GM19238 (cell line): Measurements from ENCODE around the gene CCDC197.

Experiments used
- DNase-seq: peaks from one replicate; pipeline ENCODE4 v3.0.0; 2011; ENCODE audit warnings: low spot score; ENCODE audit not compliant: insufficient read length

The CCDC197 gene

DNA sequence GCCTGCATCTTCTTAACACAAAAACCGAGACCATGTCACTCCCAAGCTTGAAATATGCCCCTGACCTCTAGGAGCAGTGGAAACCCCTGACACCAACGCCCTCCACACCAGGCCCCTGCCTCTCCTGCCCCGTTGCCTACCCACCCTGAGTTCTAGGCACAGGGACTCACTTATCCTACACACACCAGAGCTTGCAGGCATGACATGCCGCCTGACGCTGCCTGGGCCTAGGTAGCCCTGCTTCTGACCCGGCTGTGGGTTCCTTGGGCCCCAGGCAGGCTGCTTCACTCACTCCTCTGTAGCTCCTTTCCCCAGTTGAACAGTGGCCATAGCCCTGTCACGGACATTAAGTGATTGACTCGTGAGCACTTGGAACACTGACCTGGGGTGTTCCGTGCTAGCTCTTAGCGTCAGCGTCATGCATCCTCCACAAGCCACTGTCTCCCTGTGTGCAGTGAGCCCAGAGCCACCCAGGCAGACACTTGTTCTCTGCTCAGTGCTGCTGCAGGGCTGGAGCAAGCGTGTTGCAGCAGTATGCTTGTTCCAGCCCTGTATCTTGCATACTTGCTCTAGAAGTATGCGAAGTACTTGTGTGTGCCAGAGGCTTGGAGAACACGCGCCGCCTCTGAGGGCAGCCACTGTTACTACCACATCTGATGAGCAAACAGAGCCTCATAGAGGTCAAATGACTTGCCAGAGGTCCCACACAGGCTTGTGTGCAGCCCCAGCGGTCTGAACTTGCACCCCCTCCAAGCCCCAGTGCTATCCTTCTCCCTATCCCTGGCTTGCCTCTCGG is 44.6 kb downstream of the CCDC197 start:
- no peak for DNase-seq

DNA sequence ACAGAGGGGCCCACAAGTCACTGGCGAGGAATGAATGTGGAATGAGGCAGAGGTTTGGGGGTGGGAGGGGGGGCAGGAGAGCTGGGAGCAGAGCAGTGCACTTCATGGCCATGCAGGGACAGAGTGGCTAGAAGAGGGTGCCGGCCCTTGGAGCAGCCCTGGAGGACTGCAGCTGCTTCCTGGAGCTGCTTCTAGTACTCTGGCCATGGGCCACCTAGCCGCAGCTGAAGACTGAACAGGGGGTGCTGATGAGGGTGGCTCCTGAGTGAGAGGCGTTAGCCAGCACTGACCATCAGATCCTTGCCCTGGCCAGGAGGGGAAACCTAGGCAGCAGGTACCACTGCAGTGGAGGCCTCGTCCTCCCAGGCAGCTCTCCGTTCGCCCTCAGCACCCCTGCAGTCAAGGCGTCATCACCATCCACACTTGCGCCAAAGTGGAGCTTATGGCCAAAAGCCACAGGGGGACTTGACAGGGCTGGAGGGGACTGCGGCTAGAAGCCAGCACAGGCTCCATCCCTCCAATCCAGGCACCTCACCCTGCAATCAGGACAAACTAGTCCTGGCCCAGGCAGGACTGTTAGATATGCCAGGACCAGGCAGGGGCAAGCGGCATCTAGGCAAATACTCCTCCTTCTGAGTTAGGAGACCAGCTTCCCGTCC is 45.5 kb downstream of the CCDC197 start:
- DNase-seq, result no peak

DNA sequence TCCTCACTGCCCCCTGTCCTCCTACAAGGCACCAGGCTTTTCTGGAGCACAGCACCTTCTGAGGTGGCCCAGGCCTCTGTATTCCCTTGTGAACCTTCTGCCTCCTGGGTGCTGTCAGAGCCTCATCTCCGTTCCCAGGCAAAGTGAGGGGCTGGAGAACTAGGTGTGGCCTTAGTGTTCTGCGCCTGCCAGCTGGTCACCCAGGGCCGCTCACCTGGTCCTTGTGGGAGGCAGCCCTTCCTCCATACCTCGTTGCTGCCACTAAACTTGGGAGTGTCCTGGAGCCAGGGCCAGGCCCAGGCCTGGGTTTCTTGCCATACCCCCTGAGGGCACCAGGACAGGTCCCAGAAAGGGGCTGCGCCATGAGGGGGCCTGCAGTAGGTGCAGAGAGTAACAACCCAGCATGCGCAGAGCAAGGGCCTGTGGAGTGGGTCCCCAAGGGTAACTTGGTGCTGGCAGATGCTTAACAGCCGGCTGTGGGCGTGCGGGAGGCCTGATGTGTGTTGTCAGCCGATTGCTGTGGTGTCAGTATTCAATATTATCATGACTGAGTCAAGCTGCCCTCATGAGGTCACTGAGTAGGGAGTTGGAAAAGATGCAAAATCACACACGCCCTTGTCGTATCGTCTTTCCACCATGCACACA is 46.1 kb downstream of the CCDC197 start:
- no peak for DNase-seq

DNA sequence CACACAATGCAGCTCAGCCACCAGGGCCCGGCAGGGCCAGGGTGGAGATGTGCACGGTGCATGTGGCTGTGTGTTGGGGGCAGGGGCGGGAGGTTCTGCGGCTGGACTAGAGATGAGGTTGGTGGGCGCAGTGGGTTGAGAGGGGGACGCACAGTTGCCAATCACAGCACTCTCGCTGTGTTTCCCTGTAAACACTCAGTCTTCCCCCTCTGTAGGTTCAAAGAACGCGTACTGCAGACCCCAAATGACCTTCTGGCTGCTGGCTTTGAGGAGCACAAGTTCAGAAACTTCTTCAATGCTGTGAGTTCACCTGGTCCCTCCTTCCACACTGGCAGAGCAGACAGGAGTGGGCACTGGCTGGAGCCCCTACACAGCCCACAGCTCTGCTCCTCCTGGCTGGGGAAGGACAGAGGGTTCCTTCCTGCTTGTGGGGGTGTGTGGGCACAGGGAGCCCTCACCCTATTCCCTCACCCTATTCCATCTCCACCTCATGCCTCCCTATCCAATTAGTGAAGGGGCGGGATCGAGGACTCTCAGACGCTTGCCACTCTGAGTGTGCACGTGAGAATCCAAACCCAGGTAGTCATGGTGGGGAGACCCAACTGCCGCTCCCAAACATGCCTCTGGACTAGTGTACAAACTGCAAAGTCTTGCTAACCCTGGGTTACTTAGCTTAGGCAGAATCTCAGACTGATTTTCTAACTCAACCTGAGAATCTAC is 46.8 kb downstream of the CCDC197 start:
- no peak for DNase-seq

DNA sequence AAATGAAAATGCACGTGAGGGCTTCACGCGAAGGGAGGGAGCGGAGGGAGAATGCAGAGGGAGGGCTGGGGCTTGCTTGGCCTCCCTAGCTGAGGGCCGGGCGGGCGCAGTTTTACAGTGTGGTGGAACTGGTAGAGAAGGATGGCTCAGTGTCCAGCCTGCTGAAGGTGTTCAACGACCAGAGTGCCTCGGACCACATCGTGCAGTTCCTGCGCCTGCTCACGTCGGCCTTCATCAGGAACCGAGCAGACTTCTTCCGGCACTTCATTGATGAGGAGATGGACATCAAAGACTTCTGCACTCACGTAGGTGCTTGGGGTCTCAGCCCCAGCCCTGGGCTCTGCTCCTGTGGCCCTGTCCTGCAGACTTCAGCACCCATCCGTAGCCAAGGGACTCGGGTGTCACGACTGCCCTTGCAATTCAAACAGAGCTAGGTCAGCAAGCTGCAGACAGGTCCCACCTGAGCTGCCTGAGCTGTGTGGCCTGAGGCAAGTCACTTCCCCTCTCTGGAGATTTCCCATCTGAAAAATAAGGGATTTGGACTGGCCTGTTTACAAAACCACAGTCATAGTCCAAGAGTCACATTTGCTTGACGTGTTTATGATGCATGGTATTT is 47.5 kb downstream of the CCDC197 start:
- DNase-seq, result no peak

DNA sequence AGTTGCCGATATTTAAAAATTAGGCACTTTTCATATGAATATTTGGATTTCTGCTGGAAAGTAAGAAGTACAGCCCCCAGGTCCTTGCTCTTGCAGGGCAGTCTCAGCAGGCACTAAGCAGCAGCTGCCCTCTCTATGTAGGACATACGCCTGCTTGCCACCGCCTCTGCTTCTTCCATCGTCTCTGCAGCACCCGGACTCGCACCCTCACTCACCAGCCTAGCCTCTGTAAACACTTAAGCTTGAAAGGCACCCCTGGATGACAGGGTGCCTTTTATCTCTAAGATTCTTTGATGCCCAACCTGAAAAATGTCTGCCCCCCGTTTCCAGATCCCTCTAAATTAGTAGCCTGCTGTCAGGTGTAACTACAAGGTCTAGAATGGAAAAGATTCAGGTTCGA is 48.0 kb downstream of the CCDC197 start:
- DNase-seq, result no peak

DNA sequence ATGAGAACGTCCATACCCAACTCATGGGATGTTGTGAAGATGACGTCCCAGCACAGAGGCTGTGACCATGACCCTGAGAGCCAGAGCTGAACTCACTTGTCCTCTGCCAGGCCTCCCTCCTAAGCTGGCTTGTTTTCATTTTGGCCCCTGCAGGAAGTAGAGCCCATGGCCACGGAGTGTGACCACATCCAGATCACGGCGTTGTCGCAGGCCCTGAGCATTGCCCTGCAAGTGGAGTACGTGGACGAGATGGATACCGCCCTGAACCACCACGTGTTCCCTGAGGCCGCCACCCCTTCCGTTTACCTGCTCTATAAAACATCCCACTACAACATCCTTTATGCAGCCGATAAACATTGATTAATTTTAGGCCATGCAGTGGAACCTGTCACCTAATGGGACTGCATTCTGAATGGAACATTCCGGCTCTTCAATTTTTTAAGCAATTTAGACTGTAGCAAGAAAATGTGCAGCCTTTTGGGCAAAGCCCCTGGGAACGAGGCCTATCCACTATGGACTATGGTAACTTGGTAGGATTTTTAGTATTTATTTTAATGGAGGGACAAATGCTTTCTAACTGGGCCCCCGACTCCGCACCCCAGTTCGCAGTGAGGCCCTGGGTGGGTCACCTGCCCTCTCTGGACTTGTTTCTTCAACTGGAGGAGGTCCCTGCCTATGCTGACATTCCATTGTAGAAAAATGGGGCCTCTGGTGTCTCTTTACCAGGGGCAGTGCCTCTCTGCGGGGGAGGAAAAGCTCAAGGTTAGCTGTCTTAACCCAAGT is 48.7 kb downstream of the CCDC197 start:
- no peak for DNase-seq

DNA sequence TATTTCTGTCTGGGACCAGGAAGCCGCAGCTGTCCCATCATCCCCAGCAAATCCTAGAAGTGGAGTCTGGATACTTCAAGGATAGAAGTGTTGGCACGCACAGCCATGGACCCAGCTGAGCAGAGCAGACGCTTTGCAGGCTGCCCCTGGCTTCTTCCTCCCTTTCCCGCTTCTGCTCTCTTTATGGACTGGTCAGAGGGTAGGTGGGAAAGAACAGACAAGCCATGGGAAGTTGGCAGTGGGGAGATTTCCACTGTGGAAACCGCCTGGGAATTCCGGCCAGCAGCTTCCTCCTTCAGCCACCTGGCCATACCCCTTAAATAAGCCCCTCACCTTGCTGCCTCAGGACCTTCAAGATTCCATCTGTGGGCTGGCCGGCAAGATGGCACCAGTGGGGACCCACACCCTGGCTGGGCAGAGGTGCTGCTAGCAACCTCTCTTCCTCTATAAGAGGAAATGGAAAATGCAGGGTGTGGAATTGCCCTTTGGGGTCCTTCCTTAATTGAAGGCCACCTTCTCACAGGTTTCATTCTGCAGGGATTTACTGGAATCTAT is 49.7 kb downstream of the CCDC197 start:
- no peak for DNase-seq

DNA sequence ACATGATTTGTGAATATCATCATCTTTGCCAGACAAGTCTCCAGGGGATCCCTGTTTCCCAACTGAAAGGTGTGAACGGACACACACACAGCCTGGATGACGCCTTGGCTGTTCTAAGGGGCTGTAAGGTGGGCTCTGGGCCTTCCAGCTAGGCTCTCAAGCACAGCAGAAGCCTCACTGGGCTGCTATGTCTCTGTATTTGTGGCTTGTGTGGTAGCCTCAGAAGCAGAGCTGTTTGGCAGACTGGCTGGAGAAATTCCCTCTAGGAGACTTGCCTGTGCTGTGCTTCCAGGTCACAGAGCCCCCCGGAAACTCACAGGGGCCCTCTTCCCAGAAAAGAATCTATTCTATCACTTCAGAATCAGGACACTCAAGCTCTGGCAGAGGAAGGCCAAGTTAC is 50.5 kb downstream of the CCDC197 start:
- DNase-seq, result no peak

DNA sequence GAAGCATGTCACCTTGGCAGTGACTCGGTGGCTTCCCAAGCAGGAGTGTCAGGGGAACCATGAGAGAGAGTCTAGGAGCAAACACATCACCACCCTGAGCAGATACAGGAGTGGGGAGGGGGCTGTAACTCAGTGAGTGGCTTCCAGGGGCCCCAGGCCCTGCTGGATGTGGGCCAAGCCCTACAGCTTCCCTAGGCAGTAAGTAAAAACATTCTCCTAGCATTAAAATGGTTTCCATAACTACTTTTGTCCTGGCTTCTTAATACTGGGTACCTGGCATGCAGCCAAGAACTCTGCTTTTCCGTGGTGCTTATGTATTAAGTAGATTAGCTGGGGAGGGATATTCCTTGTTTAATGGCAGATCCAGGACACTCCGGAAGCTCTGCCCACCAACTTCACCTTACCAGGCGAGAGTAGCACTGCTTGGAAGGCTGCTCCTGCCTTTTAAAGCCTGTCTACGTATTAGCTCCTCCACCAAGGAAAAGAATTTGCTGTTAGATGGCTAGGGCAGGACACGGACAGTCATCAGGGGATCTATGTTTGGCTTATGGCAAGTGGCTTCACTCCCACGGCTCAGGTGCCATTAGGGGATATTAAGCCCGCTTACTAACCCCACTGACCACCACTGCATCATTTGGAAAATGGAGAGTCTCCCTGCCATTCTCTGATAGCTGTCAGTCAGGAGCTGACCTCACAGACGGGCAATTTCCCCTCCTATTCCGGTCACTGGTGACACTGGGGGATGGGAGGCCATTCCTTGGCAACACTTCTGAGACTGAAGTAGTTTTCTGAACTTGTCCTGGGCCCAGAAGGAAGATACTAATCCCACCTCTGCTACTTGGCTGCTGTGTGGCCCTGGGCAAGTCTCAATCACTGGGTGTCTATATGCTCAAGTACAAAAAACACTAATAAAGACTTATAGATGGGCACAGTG is 51.9 kb downstream of the CCDC197 start:
- DNase-seq, result no peak

DNA sequence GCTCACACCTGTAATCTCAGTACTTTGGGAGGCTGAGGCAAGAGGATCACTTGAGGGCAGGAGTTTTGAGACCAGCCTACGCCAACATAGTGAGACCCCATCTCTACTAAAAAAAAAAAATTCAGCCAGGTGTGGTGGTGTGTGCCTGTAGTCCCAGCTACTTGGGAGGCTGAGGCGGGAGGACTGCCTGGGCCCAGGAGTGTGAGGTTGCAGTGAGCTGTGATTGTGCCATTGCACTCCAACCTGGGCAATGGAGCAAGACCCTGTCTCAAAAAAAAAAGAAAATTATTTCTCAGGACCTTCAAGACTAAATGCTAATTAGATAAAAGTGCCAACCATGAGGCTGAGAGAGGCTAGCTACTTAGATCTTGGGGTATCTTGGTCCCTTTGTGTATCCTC is 52.5 kb downstream of the CCDC197 start:
- DNase-seq, result no peak

DNA sequence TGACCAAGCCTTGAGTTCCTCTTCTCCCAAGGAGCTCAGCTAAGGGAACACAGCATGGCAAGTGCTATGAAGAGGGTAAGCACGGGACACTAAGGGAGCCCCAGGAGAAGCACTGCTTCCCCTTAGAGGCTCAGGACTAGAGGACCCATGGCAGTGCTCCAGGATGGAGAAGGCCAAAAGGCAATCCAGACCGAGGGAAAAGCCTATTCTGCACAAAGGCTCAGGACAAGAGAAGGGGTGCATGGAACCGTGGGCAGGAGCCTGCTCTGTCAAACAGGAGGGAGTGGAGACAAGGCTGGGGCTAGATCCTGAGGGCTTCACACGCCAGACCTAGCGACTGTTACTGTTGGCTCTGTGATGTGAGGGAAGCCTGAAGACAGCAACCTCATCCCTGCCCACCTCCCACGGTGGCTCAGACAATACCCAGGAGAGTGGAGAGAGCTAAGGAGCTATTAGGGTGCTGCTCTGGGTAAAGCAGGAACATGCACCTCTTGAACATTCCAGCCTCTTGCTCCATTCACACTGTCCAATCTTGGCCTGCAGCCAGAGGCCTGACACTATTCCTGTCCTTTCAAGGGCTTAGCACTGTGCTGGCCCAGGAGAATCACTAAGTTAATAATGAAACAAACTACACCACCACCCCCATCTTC is 53.3 kb downstream of the CCDC197 start:
- DNase-seq, result no peak

DNA sequence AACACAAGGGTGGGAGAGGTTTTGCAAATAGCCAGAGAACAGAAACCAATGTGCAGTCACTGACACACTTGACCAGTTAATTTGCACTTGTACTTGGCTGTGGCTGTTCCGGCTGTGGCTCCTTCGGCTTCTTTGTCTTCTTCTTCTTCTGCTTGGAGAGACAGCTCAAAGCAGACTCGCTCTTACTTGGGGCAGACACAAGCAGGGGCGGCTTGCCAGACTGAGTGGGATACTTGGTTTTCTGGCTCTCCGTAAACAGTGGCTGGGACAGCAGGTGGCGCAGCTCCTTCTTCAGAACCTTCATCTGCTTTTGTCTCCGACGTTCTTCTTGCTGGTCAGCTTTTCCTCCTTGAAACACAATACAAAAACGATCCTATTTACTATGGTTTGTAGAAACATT is 54.0 kb downstream of the CCDC197 start:
- DNase-seq, result no peak

DNA sequence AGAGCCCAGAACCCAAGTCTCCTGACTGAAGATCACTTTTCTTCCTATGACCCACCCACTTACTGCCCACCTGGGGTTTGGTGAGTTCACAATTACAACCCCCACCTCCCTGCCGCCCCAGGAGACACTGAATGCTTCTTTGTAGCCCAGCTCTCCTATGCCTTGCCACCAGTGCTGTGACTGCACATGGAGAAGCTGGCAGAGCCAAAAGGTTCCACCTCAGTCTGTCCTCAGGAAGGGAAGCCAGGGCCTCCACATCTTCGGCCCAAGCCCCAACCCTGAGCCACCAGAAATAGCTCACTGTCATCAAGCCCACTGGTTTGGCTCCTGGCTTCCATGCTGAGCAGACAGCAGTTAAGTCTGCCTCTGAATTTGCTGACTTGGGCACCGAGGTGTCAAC is 54.7 kb downstream of the CCDC197 start:
- no peak for DNase-seq

DNA sequence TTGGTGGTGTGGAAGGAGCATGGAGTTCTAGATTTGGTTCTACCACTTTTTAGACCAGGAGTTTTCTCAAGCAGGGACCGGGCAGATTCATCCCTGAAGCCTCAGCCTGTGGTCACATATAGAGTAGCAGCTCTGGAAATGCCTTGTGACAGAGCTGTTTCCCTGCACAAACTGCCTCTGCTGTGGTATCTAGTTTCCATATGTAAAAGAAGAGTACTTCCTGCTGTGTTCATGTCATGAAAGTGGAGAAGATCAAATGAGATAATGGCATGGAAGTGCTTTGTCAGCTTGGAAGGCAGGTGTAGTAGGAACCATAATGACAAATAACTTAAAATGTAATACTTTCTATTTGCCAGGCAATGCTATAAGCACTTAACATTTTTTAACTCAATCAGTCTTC is 55.1 kb downstream of the CCDC197 start:
- no peak for DNase-seq

DNA sequence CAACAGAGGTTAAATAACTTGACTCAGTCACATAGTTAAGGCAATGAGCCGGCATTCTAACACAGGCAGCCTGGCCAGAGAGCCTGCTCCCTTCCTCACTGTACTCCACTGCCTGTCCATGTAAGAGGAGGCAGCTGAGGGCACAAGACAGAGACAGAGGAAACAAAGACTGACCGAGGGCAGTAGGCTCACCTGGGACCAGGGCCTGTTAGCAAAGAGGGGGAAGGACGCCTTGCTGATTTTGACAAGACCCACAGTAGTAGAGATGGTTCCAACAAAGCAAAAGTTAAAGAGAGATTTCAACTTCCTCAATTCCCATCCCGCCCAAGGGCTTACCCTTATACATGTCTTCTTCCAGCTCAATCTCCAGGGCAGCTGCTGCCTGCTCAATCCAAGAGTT is 55.6 kb downstream of the CCDC197 start:
- DNase-seq, result no peak

DNA sequence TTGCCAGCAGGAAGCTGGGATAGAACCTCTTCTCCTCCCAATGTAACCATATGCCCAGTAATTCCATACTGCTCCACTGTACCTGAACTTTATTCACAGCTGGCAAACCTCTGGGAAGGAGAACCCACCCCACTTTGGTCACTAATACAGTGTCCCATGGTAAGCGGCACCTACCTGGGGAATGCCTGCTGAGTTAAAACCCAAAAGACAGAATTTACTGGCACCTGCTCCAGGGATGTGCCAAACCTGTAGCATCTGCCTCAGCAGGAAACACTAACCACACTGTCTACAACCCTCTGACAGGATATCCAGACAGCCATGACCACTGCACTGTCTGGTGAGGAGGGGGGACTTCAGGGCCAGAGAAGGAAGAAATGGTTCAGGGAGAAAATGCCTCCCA is 57.3 kb downstream of the CCDC197 start:
- no peak for DNase-seq

DNA sequence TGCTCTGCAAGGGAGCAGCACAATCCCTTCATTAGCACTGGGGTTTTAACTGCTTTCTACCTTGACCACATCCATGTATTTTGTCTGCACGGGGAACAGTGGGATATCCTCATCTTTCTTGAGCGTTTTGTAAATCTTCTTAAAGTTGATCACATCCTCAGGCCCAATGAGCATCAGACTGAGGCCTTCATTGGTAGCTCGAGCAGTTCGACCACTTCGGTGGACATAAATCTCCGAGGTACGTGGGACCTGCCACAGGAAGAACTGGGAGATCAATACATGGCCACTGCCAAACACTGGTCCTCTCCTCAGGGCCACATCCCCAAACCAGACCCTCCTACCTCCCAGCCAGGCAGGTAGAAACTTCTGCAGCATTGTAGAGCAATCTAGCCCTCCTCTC is 57.8 kb downstream of the CCDC197 start:
- no peak for DNase-seq
